DOHH2 (cell line): ENCODE measurements around the gene CNTLN.
"Not testable (repeated sequence)": the region's sequence is repeated elsewhere in the genome, so short reads cannot be mapped to it uniquely, and the experiment has no call there.

Source experiments
- H3F3A ChIP-seq: fragments of 200-600 bp; sonication (generic), shearing (Covaris generic); 2 replicates; pipeline ENCODE4 v1.6.0; 2016; ENCODE audit warnings: antibody characterized with exemption, mild to moderate bottlenecking; ENCODE audit not compliant: control insufficient read depth, insufficient read depth
- H3K27ac ChIP-seq: fragments of 200-600 bp; sonication (generic); 2 replicates; pipeline ENCODE4 v1.5.1; 2014; ENCODE audit warnings: low read depth, mild to moderate bottlenecking, low read length, moderate library complexity
- H3K27me3 ChIP-seq: fragments of 200-600 bp; sonication (generic); 2 replicates; pipeline ENCODE4 v1.6.1; 2014; ENCODE audit warnings: mild to moderate bottlenecking, low read length, mixed read lengths; ENCODE audit not compliant: control insufficient read depth
- H3K36me3 ChIP-seq: fragments of 200-600 bp; sonication (generic); 2 replicates; pipeline ENCODE4 v1.6.1; 2014; ENCODE audit warnings: mild to moderate bottlenecking, low read length, moderate library complexity, mixed read lengths; ENCODE audit not compliant: control insufficient read depth
- H3K4me1 ChIP-seq: fragments of 200-600 bp; sonication (generic); 2 replicates; pipeline ENCODE4 v1.6.1; 2014; ENCODE audit warnings: mild to moderate bottlenecking, low read length, mixed read lengths; ENCODE audit not compliant: control insufficient read depth
- H3K4me2 ChIP-seq: fragments of 200-600 bp; sonication (generic); 2 replicates; pipeline ENCODE4 v1.6.0; 2014; ENCODE audit warnings: mild to moderate bottlenecking, low read length, moderate library complexity
- H3K4me3 ChIP-seq: fragments of 200-600 bp; sonication (generic); 2 replicates; pipeline ENCODE4 v1.5.1; 2014; ENCODE audit warnings: mild to moderate bottlenecking, low read length, mixed read lengths
- H3K79me2 ChIP-seq: fragments of 200-600 bp; sonication (generic); 2 replicates; pipeline ENCODE4 v1.6.1; 2014; ENCODE audit warnings: mild to moderate bottlenecking, low read length, mixed read lengths; ENCODE audit not compliant: control insufficient read depth
- H3K9me2 ChIP-seq: fragments of 200-600 bp; sonication (generic); replicated peaks from 2 replicates; pipeline ENCODE4 v1.6.1; 2014; ENCODE audit warnings: mild to moderate bottlenecking, low read length, mixed read lengths; ENCODE audit not compliant: control insufficient read depth
- H3K9me3 ChIP-seq: fragments of 200-600 bp; sonication (generic); 2 replicates; pipeline ENCODE4 v1.6.1; 2014; ENCODE audit warnings: antibody characterized with exemption, low read length, mixed read lengths; ENCODE audit not compliant: control insufficient read depth, insufficient read depth
- H4K20me1 ChIP-seq: fragments of 200-600 bp; sonication (generic); 2 replicates; pipeline ENCODE4 v1.6.0; 2014; ENCODE audit warnings: low read depth, mild to moderate bottlenecking, antibody characterized with exemption, low read length, moderate library complexity; ENCODE audit not compliant: control insufficient read depth, insufficient read depth
- EZH2phosphoT487 ChIP-seq: fragments of 200-600 bp; sonication (generic); IDR thresholded peaks from 2 replicates; pipeline ENCODE4 v1.6.1; 2017; ENCODE audit warnings: borderline replicate concordance, mild to moderate bottlenecking, antibody characterized with exemption, low read length, moderate library complexity, mixed read lengths
- TF ChIP-seq, protein P1 (sequence below): fragments of 200-600 bp; sonication (generic); IDR thresholded peaks from one replicate; pipeline ENCODE4 v1.5.1; 2014; ENCODE audit warnings: antibody characterized with exemption, mild to moderate bottlenecking, low read depth, low read length; ENCODE audit not compliant: poor library complexity, severe bottlenecking

Gene CNTLN

DNA sequence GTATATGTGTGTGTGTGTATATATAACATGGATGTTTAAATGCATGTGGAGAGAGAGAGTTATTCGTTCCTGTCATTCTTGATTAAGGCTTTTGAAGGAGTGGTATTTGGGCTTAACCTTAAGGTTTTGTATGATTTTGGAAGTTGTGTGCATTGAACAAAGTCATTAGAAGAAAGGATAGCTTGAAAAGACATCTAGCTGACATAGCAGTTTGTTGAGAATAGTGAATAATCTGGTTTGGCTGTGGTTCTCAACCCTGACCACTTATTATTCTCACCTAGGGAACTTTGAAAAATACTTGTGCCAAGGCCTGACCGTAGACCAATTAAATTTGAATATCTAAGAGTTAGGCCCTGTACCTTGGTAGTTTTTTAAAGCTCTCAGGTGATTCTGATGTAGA, 303.0 kb downstream of the CNTLN start:
- Histone ChIP-seq H4K20me1 (no peaks in the 10 kb centered on the region), H3K36me3 (no peaks in the 10 kb centered on the region), H3K27me3 (no peaks in the 10 kb centered on the region), H3K4me1 (no peaks in the 10 kb centered on the region), H3K9me3 (peaks cover 5% of the 10 kb centered on the region; the same call in 1 of the 2 replicates), H3F3A (no peaks in the 10 kb centered on the region), H3K4me2 (no peak overlapping the region), H3K79me2 (no peaks in the 10 kb centered on the region), H3K27ac (no peak overlapping the region), H3K4me3 (no peak overlapping the region), H3K9me2 (no peaks in the 10 kb centered on the region)
- TF ChIP-seq EZH2phosphoT487 = no peak
- TF ChIP-seq, protein P1, sequence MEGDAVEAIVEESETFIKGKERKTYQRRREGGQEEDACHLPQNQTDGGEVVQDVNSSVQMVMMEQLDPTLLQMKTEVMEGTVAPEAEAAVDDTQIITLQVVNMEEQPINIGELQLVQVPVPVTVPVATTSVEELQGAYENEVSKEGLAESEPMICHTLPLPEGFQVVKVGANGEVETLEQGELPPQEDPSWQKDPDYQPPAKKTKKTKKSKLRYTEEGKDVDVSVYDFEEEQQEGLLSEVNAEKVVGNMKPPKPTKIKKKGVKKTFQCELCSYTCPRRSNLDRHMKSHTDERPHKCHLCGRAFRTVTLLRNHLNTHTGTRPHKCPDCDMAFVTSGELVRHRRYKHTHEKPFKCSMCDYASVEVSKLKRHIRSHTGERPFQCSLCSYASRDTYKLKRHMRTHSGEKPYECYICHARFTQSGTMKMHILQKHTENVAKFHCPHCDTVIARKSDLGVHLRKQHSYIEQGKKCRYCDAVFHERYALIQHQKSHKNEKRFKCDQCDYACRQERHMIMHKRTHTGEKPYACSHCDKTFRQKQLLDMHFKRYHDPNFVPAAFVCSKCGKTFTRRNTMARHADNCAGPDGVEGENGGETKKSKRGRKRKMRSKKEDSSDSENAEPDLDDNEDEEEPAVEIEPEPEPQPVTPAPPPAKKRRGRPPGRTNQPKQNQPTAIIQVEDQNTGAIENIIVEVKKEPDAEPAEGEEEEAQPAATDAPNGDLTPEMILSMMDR = no peak

DNA sequence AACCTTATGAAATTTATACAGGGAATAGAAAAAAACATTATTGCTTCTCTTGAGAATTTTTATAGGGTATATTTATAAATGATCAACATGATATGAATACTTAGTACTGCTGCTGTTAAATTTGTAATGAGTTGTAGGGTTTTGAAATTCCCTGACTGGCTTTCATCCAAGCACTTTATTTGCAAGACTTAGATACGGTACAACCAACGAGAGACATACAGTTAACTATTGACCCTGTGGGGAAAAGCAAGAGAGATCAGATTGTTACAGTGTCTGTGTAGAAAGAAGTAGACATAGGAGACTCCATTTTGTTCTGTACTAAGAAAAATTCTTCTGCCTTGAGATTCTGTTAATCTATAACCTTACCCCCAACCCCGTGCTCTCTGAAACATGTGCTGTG, 310.3 kb downstream of the CNTLN start:
- not testable (repeated sequence) for H3K9me2 ChIP-seq, H3K4me2 ChIP-seq, H3K79me2 ChIP-seq, H3K9me3 ChIP-seq, H3K36me3 ChIP-seq, H3K4me3 ChIP-seq, H3K27me3 ChIP-seq, H3K4me1 ChIP-seq, H3K27ac ChIP-seq, H3F3A ChIP-seq, H4K20me1 ChIP-seq

DNA sequence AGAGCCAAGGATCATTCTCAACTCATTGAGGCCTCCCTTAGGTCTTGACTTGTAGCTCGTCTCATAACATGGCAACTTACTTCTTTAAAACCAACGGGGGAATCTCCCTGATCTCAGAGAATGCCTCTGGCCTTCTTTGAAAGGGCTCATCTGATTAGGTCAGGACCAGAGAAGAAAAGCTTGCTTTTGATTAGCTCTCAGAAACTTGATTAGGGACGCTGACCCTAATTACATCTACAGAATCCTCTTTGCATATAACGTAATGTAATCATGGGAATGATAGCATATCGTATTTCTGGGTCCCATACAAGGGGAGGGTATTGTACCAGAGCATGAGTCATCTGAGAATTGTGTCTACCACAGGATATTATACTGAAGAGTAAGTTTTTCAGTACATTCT, 318.9 kb downstream of the CNTLN start:
- Histone ChIP-seq H3K4me1 (no peaks in the 10 kb centered on the region), H3F3A (no peaks in the 10 kb centered on the region), H4K20me1 (no peaks in the 10 kb centered on the region), H3K79me2 (no peaks in the 10 kb centered on the region), H3K27ac (no peak overlapping the region), H3K36me3 (no peaks in the 10 kb centered on the region), H3K9me2 (no peaks in the 10 kb centered on the region), H3K9me3 (no peaks in the 10 kb centered on the region), H3K27me3 (no peaks in the 10 kb centered on the region), H3K4me2 (no peak overlapping the region), H3K4me3 (no peak overlapping the region)
- TF ChIP-seq, protein P1 = no peak
- no peak for TF ChIP-seq EZH2phosphoT487

DNA sequence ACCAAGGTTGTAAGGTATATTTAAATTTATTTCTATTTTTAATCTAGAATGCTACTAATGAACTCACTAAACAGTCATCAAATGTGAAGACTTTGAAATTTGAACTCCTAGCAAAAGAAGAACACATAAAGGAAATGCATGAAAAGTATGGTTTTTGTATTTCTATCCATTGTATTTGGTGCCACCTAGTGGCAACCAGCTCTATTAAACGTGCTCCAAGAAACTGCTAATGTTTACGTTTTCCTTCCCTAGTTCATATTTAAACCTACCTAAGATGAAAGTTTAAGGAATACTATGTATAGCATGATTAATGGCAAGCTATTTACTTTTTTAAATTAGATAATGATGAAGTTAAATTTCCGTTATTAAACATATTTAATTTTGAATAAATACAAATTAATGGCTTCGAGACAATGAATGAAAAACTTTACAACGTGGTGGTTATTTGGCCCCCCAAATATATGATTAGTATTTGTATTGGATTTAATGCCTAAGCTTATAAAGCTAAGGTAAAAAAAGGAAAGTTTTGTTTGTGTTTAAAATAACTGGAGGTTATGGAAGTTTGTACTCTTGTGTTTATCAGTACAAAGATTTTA, 328.1 kb downstream of the CNTLN start:
- Histone ChIP-seq H3K9me3 (no peaks in the 10 kb centered on the region), H3K9me2 (no peaks in the 10 kb centered on the region), H3K4me1 (no peaks in the 10 kb centered on the region), H3K4me2 (no peak overlapping the region), H4K20me1 (no peaks in the 10 kb centered on the region), H3K79me2 (no peaks in the 10 kb centered on the region), H3F3A (no peaks in the 10 kb centered on the region), H3K27ac (no peak overlapping the region), H3K27me3 (no peaks in the 10 kb centered on the region), H3K36me3 (no peaks in the 10 kb centered on the region), H3K4me3 (no peak overlapping the region)
- TF ChIP-seq, protein P1 = peak; percentile 56
- TF ChIP-seq EZH2phosphoT487 = no peak
